A549 (cell line): Measurements from ENCODE around the gene SNRNP35.

Experiments used
- CEBPB ChIP-seq, 2 experiments: fragments of >200 bp in 1 of 2; sonication (Bioruptor Twin) in 1 of 2; formaldehyde crosslinking in 1 of 2; IDR thresholded peaks; 2 replicates each; pipeline ENCODE4 v1.6.1; 2012 to 2016
- CTCF ChIP-seq: fragments of >200 bp; sonication (Bioruptor Twin); formaldehyde crosslinking; IDR thresholded peaks from 3 replicates; pipeline ENCODE4 v1.5.1; 2016
- GATA3 ChIP-seq: IDR thresholded peaks from 2 replicates; pipeline ENCODE4 v1.6.1; 2012; ENCODE audit warnings: borderline replicate concordance
- HDAC2 ChIP-seq: fragments of 200-600 bp; sonication (generic); IDR thresholded peaks from 2 replicates; pipeline ENCODE4 v1.6.1; 2016
- HEYL ChIP-seq: fragments of 250-450 bp; sonication (Bioruptor Pico); IDR thresholded peaks from 2 replicates; pipeline ENCODE4 v1.8.0; 2021; ENCODE audit warnings: mild to moderate bottlenecking, moderate library complexity
- HMGXB4 ChIP-seq: fragments of 250-450 bp; sonication (Bioruptor Pico); IDR thresholded peaks from 2 replicates; pipeline ENCODE4 v1.5.0; 2021; ENCODE audit warnings: mild to moderate bottlenecking, moderate library complexity, borderline replicate concordance
- KDM1A ChIP-seq: fragments of 200-600 bp; sonication (generic); IDR thresholded peaks from 2 replicates; pipeline ENCODE4 v1.6.1; 2016; ENCODE audit warnings: low read depth, mild to moderate bottlenecking
- NR3C1 ChIP-seq: fragments of >200 bp; sonication (Bioruptor Twin); formaldehyde crosslinking; IDR thresholded peaks from 3 replicates; pipeline ENCODE4 v1.6.1; 2017
- POLR2A ChIP-seq: IDR thresholded peaks from 2 replicates; pipeline ENCODE4 v1.6.1; 2012; ENCODE audit warnings: mild to moderate bottlenecking, low read length
- RAD21 ChIP-seq, 2 experiments: fragments of >200 bp in 1 of 2; sonication (Bioruptor Twin) in 1 of 2; formaldehyde crosslinking in 1 of 2; IDR thresholded peaks in 1 of 2; conservative IDR thresholded peaks in 1 of 2; 2 replicates in 1 of 2; 3 replicates in 1 of 2; pipeline ENCODE4 v1.6.1; 2012 to 2018; ENCODE audit warnings: inconsistent platforms in 1 of 2
- RCOR1 ChIP-seq: fragments of 150-350 bp; IDR thresholded peaks from 2 replicates; pipeline ENCODE4 v1.6.1; 2014; ENCODE audit warnings: antibody characterized with exemption, low read length, low read depth
- REST ChIP-seq: fragments of 200-600 bp; sonication (generic); IDR thresholded peaks from 2 replicates; pipeline ENCODE4 v1.6.1; 2016; ENCODE audit warnings: antibody characterized with exemption, mild to moderate bottlenecking, moderate library complexity

- TF ChIP-seq HMGXB4 (CRISPR knock-in tag) (no peak), CTCF (no peak), NR3C1 (no peak), KDM1A (no peak), CEBPB (IDR thresholded peaks at IDR 0.05) (peak in 1 of 2 experiments; percentile 24; a peak in 1 of 4 replicates), REST (no peak), HDAC2 (no peak), GATA3 (no peak), RCOR1 (no peak), HEYL (no peak), RAD21 (conservative IDR thresholded peaks at IDR 0.05 in 1 of 2, IDR thresholded peaks at IDR 0.05 in 1 of 2) (no peak), POLR2A (no peak)
Measured at GRCh38 chr12:123442774-123443173, 15.2 kb upstream of the SNRNP35 start.
